ACC112 (cell line): ENCODE data around the gene ZDHHC9.
A peak's percentile ranks its signal among the peaks of the same experiment; 100 is the strongest.
"Not testable (repeated sequence)": the region's sequence is repeated elsewhere in the genome, so short reads cannot be mapped to it uniquely, and the experiment has no call there.

Source experiments
- H2AFZ ChIP-seq: fragments of 200-600 bp; sonication (generic); one replicate; pipeline ENCODE4 v1.6.0; 2017; ENCODE audit warnings: antibody characterized with exemption, low read length; ENCODE audit not compliant: unreplicated experiment
- H3K27ac ChIP-seq: fragments of 200-600 bp; sonication (generic); 2 replicates; pipeline ENCODE4 v1.5.1; 2014; ENCODE audit warnings: low read depth, mild to moderate bottlenecking, antibody characterized with exemption, low read length, moderate library complexity
- H3K27me3 ChIP-seq: fragments of 200-600 bp; sonication (generic); 2 replicates; pipeline ENCODE4 v1.6.1; 2014; ENCODE audit warnings: mild to moderate bottlenecking, antibody characterized with exemption, low read length, moderate library complexity, mixed read lengths; ENCODE audit not compliant: insufficient read depth
- H3K36me3 ChIP-seq: fragments of 200-600 bp; sonication (generic); 2 replicates; pipeline ENCODE4 v1.6.1; 2016; ENCODE audit warnings: mild to moderate bottlenecking, antibody characterized with exemption, low read length, moderate library complexity, mixed read lengths; ENCODE audit not compliant: insufficient read depth
- H3K4me1 ChIP-seq: fragments of 200-600 bp; sonication (generic); one replicate; pipeline ENCODE4 v1.6.1; 2016; ENCODE audit warnings: low read length, mixed read lengths; ENCODE audit not compliant: insufficient read depth, unreplicated experiment, control insufficient read depth
- H3K4me3 ChIP-seq: fragments of 200-600 bp; sonication (generic); 2 replicates; pipeline ENCODE4 v1.5.1; 2014; ENCODE audit warnings: mild to moderate bottlenecking, low read depth, low read length
- H3K79me2 ChIP-seq: fragments of 200-600 bp; sonication (generic); one replicate; pipeline ENCODE4 v1.6.0; 2016; ENCODE audit warnings: low read length; ENCODE audit not compliant: control insufficient read depth, unreplicated experiment, insufficient read depth

ZDHHC9 gene

DNA sequence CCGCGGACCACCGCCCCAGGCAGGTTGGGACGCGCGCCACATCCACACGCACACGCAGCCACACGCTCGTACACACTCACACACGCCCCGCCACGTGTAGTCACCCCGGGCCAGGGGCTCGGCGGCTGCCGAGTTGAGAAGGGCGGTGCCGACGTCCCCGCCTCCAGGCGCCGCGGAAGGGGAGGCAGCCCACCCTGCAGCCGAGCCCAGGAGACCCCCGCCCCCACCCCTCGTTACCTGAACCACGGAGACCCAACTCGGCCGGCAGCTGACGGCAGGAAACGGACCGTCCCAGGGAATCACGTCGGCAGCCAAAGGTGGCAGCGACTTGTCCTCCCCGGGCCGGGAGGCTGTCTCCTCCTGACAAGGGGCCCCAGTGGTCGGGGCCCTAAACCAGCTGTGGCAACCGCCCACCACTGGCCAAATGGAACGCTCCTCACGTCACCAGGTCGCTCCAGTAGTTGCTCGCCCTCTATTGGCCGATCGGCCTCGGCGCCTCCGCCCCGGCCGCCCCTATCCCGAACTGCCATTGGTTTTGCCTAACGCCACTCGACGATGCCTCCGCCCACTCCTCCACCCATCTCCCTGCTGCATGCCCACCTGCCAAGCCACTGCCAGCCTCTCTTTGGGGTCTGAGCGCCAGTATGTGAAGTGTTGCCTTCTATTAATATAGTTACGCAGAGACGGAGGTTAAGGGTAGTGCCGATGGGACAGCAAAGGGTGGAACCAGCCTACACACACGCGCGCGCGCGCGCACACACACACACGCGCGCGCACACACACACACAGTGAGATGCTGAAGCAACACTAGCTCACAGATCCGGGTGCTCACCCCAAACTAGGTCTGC lies at the start of gene ZDHHC9:
ZDHHC9 (minus strand) TSS at position 428 of the 848 bp plus-strand sequence. CDS start 1,941 bp downstream, outside the sequence.
- H3K79me2 ChIP-seq: peaks cover 30% of the 10 kb centered on the region
- no peaks in the 10 kb centered on the region for H3K4me1 ChIP-seq
- H3K36me3 ChIP-seq: no peaks in the 10 kb centered on the region
- H2AFZ ChIP-seq: peak within 1 kb of the TSS; percentile 62
- peak within 1 kb of the TSS; percentile 47 for H3K27ac ChIP-seq
- H3K4me3 ChIP-seq: peak within 1 kb of the TSS; percentile 82
- H3K27me3 ChIP-seq: no peaks in the 10 kb centered on the region; the same call in 1 of the 2 replicates

DNA sequence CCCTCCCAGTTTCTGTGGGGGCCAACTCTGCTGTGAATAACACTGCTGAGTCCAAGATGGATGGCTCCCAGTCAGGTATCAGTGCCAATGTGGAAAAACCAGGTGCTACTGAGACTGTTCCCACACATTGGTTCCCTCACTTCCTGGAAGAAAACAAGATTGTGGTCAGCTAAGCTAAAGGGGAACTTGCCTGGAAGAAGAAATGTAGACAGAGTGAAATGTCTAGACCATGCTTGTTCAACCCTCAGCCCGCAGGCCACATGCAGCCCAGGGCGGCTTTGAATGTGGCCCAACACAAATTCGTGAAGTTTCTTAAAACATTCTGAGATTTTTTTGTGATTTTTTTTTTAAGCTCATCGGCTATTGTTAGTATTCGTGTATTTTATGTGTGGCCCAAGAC lies 33.7 kb upstream of the ZDHHC9 start:
- H2AFZ ChIP-seq: no peak overlapping the region
- H3K27me3 ChIP-seq: no peaks in the 10 kb centered on the region
- H3K4me3 ChIP-seq: no peak overlapping the region
- no peak overlapping the region for H3K27ac ChIP-seq
- peaks cover 3% of the 10 kb centered on the region for H3K4me1 ChIP-seq
- no peaks in the 10 kb centered on the region for H3K36me3 ChIP-seq
- no peaks in the 10 kb centered on the region for H3K79me2 ChIP-seq

DNA sequence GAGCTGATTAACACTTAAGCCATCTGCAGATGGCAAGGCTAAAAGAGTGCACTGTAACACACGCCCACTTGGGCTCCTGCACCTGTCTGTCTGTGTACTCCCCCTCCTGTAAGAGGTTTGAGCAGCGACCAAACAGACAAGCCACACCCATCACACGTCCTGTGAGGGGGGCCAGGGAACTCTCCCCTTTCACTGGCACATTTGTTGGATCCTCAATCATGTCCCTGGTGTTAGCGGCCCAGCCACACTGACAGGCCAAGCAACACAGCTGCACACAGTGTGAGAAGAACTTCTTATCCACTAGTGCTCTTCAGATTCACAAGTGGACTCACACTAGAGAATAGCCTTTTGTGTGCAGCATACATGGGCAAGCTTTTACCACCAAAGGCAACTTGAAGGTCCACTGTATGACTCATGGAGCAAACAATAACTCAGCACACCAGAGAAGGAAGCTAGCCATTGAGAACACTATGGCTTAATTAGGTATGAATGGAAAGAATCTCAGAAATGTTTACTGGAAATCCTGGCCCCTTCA lies 33.2 kb upstream of the ZDHHC9 start:
- Histone ChIP-seq H3K27me3 (peaks cover 4% of the 10 kb centered on the region; the same call in 1 of the 2 replicates), H3K4me1 (peaks cover 3% of the 10 kb centered on the region), H3K27ac (no peak overlapping the region), H2AFZ (no peak overlapping the region), H3K79me2 (no peaks in the 10 kb centered on the region), H3K4me3 (no peak overlapping the region), H3K36me3 (no peaks in the 10 kb centered on the region)

DNA sequence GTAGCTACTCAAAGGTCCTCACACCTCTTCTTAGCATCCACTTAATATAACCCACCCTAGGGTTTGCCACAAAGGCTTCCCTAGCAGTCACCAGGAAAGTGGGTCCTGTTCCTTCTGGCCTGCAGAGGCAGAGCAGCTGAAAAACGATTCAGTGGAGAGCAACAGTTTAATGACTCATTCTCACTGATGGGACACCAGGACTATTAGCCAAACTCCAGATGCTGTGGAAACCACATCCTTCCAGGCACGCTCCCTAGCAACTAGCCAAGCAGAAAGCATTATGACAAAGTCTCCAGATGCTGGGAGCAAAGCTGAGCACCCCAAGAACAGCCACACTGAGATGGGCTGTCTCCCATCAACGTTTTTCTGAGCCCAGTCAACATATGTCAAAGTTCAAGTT lies 32.0 kb upstream of the ZDHHC9 start:
- Histone ChIP-seq H3K27ac (no peak overlapping the region), H3K27me3 (peaks cover 14% of the 10 kb centered on the region; the same call in 1 of the 2 replicates)

DNA sequence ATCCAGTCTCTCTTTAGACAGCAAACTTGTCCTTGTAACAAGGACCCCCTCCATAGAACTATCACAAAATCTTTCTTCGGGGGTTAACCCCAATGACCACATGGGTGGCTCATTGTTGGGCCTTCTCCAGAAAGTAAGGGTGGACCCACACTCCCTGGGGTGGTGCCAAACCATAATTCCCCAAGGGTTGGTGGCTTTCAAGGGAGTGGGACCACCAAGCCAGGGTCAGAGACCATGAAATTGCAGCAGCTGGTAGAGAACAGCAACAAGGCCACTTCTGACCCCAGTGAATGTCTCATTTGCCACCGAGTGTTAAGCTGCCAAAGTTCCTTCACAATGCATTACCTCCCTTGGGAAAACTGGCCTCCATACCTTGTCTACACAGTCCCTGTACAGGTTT lies 28.8 kb upstream of the ZDHHC9 start:
- no peak overlapping the region for H2AFZ ChIP-seq
- H3K4me1 ChIP-seq: peaks cover 3% of the 10 kb centered on the region
- no peaks in the 10 kb centered on the region for H3K36me3 ChIP-seq
- H3K79me2 ChIP-seq: no peaks in the 10 kb centered on the region
- H3K4me3 ChIP-seq: no peak overlapping the region
- no peak overlapping the region for H3K27ac ChIP-seq
- peaks cover 14% of the 10 kb centered on the region; the same call in 1 of the 2 replicates for H3K27me3 ChIP-seq

More for the DNA sequence above, 32.0 kb upstream of the ZDHHC9 start:
- Histone ChIP-seq H2AFZ (no peak overlapping the region), H3K4me3 (no peak overlapping the region), H3K79me2 (no peaks in the 10 kb centered on the region), H3K4me1 (peaks cover 3% of the 10 kb centered on the region), H3K36me3 (no peaks in the 10 kb centered on the region)

DNA sequence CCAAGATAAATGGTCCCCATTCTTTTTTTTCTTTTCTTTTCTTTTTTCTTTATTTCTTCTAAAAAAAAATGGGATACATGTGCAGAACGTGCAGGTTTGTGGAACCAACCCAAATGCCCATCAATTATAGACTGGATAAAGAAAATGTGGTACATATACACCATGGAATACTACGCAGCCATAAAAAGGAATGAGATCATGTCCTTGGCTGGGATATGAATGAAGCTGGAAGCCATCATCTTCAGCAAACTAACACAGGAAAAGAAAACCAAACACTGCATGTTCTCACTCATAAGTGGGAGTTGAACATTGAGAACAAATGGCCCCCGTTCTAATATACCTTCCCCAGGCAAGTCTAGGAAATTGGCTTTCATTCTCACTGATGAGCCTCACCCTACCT lies 22.6 kb upstream of the ZDHHC9 start:
- H3K4me1 ChIP-seq, H3K79me2 ChIP-seq, H2AFZ ChIP-seq, H3K27ac ChIP-seq, H3K36me3 ChIP-seq, H3K4me3 ChIP-seq: not testable (repeated sequence)
- peaks cover 15% of the 10 kb centered on the region for H3K27me3 ChIP-seq

DNA sequence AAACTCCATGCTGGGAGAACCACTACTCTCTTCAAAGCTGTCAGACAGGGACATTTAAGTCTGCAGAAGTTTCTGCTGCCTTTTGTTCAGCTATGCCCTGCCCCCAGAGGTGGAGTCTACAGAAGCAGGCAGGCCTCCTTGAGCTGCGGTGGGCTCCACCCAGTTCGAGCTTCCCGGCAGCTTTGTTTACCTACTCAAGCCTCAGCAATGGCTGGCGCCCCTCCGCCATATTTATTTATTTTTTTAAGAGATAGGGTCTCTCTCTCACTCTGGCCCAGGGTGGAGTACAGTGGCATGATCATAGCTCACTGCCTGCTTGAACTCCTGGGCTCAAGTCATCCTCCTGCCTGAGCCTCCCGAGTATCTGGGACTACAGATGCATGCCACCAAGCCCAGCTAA lies 15.4 kb upstream of the ZDHHC9 start:
- H3K36me3 ChIP-seq, H3K27ac ChIP-seq, H3K4me1 ChIP-seq, H3K27me3 ChIP-seq, H3K4me3 ChIP-seq, H2AFZ ChIP-seq, H3K79me2 ChIP-seq: not testable (repeated sequence)

DNA sequence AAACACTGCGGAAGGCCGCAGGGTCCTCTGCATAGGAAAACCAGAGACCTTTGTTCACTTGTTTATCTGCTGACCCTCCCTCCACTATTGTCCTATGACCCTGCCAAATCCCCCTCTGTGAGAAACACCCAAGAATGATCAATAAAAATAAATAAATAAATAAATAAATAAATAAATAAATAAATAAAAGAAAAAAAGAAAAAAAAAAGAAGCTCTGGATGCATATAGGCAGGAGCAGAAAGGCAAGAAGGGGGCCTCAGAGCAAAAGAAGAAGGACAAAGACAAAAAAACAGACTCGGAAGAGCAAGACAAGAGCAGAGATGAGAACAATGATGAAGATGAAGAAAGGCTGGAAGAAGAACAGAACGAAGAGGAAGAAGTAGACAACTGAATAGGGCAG lies 8.1 kb upstream of the ZDHHC9 start:
- not testable (repeated sequence) for H3K4me1 ChIP-seq, H3K4me3 ChIP-seq, H2AFZ ChIP-seq, H3K27ac ChIP-seq, H3K36me3 ChIP-seq, H3K27me3 ChIP-seq, H3K79me2 ChIP-seq

DNA sequence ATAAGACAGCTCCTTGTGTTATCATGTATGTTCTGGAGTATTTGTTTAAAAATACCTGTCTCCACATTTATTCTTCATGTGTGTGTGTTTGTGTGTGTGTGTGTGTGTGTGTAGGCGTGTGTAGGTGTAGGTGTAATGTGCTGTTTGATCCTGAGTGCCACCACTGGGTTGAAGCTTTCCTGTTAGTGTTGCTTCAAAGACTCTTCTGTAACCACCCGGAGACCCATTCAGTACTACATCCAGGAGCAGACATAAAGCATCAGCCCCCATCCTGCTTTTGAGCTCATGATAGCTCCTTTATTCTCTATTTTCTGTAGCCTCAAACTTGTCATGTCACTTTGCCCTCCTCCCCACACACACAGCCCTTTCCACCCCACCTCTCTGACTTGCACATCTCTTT lies 3.0 kb upstream of the ZDHHC9 start:
- no peak overlapping the region for H3K27ac ChIP-seq
- no peak overlapping the region for H2AFZ ChIP-seq
- no peaks in the 10 kb centered on the region for H3K4me1 ChIP-seq
- no peaks in the 10 kb centered on the region for H3K36me3 ChIP-seq
- H3K27me3 ChIP-seq: no peaks in the 10 kb centered on the region; the same call in 1 of the 2 replicates
- no peak overlapping the region for H3K4me3 ChIP-seq
- H3K79me2 ChIP-seq: peaks cover 3% of the 10 kb centered on the region

DNA sequence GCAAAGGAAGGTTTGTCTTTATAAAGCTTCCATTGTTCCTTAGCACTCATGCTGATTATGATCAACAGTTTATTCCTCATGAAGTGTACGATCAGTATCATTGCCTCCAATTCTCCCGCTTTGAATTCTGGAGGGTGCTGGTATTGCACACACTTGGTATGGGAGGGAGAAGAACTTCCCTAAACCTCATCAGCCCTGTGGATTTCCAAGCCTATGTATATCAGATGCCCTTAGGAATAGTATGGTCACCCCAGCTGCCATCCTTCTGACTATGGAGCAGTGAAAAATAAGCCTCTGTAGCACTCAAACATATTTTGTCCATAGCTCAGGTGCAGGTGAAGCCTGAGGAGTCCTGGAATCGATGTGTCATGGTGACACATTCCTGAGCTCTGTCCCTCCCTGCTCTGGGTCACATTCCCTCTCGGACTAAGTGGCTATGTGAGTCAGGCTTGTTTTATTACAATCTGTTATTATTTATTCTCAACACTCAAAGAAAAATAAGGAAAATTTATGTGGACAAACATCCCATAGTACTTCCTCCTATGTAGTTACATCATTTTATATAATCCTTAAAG lies 2.0 kb upstream of the ZDHHC9 start:
- Histone ChIP-seq H2AFZ (no peak overlapping the region), H3K79me2 (peaks cover 13% of the 10 kb centered on the region), H3K27me3 (no peaks in the 10 kb centered on the region; the same call in 1 of the 2 replicates), H3K36me3 (no peaks in the 10 kb centered on the region), H3K4me3 (no peak overlapping the region), H3K4me1 (no peaks in the 10 kb centered on the region), H3K27ac (no peak overlapping the region)

DNA sequence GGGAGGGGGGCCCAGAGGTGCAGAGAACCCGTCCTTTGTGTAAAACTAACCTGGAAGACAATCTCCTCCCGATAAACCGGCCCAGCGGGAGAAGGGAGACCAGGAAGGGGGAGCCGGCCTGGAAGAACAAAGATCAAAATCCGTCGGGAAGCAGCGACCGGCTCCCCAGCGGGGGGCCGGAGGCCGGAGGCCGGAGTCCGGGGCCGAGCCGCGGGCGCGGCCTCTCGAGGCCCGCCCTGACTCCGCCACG lies 552 bp downstream of the ZDHHC9 start:
- Histone ChIP-seq H3K4me3 (peak overlapping the region; percentile 82), H3K36me3 (no peaks in the 10 kb centered on the region), H3K4me1 (no peaks in the 10 kb centered on the region), H3K79me2 (peaks cover 31% of the 10 kb centered on the region), H2AFZ (no peak overlapping the region), H3K27ac (peak overlapping the region; percentile 47), H3K27me3 (no peaks in the 10 kb centered on the region)
